ENCODE measurements around the gene WASHC3. TPM values are rescaled to one million over a fixed set of nuclear protein-coding genes. Genes with fewer than 3 reads are reported as not detected.

WASHC3 gene
- total RNA-seq, 4 donors from 2014 or later = 36.3 to 60.8 (median 51.1) TPM

- intact Hi-C loops (cut with DNase I) = no loop called here
- H3K4me3 ChIP-seq = no peak overlapping the region
- no peaks in the 10 kb centered on the region for H3K27me3 ChIP-seq
- H3K36me3 ChIP-seq = peaks cover 0 to 38% (median 0%) of the 10 kb centered on the region in 3 donors
- H3K4me1 ChIP-seq = peaks cover 0 to 27% (median 10%) of the 10 kb centered on the region in 3 donors
- no peaks in the 10 kb centered on the region for H3K9me3 ChIP-seq
- TF ChIP-seq CTCF (IDR thresholded peaks at IDR 0.05) (no peak), POLR2A (IDR thresholded peaks at IDR 0.05) (no peak)
- DNase-seq = no peak
- no peak overlapping the region for H3K27ac ChIP-seq
These were observed 2.4 kb downstream of the WASHC3 start for GRCh38 chr12:102059343-102059742.

- TF ChIP-seq CTCF (IDR thresholded peaks at IDR 0.05) (no peak), POLR2A (IDR thresholded peaks at IDR 0.05) (no peak)
- no peaks in the 10 kb centered on the region for H3K27me3 ChIP-seq
- H3K9me3 ChIP-seq = no peaks in the 10 kb centered on the region
- no peak overlapping the region for H3K27ac ChIP-seq
- intact Hi-C loops (cut with DNase I) = no loop called here
- H3K4me1 ChIP-seq = peaks cover 0 to under 1% (median 0%) of the 10 kb centered on the region in 3 donors
- H3K4me3 ChIP-seq = no peak overlapping the region
- 94 to 99% methylated on average over 4 of the region's 4 CpGs for WGBS, 2 donors
- H3K36me3 ChIP-seq = peaks cover 0 to 87% (median 8%) of the 10 kb centered on the region in 3 donors
- DNase-seq = no peak
These were observed 7.4 kb downstream of the WASHC3 start for GRCh38 chr12:102054345-102054744.

DNA sequence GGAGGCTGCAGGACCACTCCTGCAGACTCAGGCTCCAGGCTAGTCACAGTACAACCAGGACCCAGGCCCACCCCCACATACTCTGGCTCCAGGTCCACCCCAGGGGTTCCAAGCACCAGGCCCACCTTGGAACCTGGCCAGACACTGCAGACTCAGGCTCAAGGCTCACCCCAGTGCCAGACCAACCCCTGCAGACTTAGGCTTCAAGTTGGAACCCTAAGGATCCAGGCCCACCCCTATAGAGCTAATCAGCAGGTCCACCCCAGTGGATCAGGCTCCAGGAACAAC lies 8.8 kb downstream of the WASHC3 start:
- Histone ChIP-seq H3K4me1 (no peaks in the 10 kb centered on the region), H3K27ac (no peak overlapping the region), H3K4me3 (no peak overlapping the region), H3K27me3 (no peaks in the 10 kb centered on the region), H3K36me3 (peaks cover 0 to 93% (median 8%) of the 10 kb centered on the region in 3 donors), H3K9me3 (no peaks in the 10 kb centered on the region)
- TF ChIP-seq CTCF (IDR thresholded peaks at IDR 0.05) (no peak), POLR2A (IDR thresholded peaks at IDR 0.05) (no peak)
- intact Hi-C loops (cut with DNase I) = no loop called here
- DNase-seq = no peak

DNA sequence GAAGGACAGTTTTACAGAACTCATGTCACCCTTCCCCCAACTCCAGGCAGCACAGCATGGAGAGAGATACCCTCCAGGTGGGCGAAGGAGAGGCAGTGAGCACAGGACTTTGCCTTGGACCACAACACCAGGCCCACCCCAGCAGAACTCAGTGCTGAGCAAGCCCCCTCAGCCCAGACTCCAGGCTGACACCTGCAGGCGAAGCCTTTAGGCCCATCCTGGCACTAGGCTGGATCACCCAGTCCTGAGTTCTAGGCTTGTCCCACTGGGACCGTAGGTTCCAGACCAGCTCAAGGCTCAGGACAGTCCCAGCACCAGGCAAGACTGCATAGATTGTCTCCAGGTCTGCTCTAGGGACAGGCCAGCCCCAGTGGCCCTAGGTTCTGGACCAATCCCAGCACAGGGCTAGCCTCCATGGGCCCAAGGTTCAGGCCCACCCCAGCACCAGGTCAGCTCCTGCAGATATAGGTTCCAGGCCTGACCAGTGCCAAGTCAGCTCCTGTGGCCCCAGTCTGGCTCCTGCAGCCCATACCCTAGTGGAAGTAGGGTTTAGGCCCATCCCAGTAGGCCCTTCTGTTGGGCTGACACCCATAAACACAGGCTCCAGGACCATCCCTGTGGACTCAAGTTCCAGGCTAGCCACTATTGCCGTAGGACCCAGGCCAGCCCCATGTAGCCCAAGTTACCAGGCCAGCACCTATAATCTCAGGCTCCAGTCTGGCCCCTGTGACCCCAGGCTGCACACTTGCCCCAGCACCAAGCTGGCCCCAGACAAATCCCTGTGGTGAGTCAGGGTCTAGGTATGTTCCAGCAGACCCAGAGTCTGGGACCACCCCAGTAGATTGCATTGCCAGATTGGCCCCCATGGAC lies 9.4 kb downstream of the WASHC3 start:
- Histone ChIP-seq H3K27ac (no peak overlapping the region), H3K27me3 (no peaks in the 10 kb centered on the region), H3K36me3 (peaks cover 0 to 99% (median 8%) of the 10 kb centered on the region in 3 donors), H3K4me1 (no peaks in the 10 kb centered on the region), H3K4me3 (no peak overlapping the region), H3K9me3 (no peaks in the 10 kb centered on the region)
- WGBS, 2 donors = 93% methylated on average over 2 of the region's 4 CpGs; no CpG with 5 or more reads in 1 of the 2 donors
- TF ChIP-seq CTCF (IDR thresholded peaks at IDR 0.05) (no peak), POLR2A (IDR thresholded peaks at IDR 0.05) (no peak)
- intact Hi-C loops (cut with DNase I) = no loop called here
- no peak for DNase-seq

- TF ChIP-seq CTCF (IDR thresholded peaks at IDR 0.05) (no peak), POLR2A (IDR thresholded peaks at IDR 0.05) (no peak)
- intact Hi-C loops (cut with DNase I) = no loop called here
- Histone ChIP-seq H3K36me3 (peaks cover 0 to 99% (median 8%) of the 10 kb centered on the region in 3 donors), H3K27ac (no peak overlapping the region), H3K4me3 (no peak overlapping the region), H3K9me3 (no peaks in the 10 kb centered on the region), H3K27me3 (no peaks in the 10 kb centered on the region), H3K4me1 (no peaks in the 10 kb centered on the region)
- 74 to 75% methylated on average over 1 of the region's 1 CpG for WGBS, 2 donors
- no peak for DNase-seq
These were observed 10.3 kb downstream of the WASHC3 start for GRCh38 chr12:102051431-102051965.
